Glomerular visceral epithelial cell (primary cell): Measurements from ENCODE around the gene ST6GALNAC2.
A peak's percentile ranks its signal among the peaks of the same experiment; 100 is the strongest.
"Not testable (repeated sequence)": the region's sequence is repeated elsewhere in the genome, so short reads cannot be mapped to it uniquely, and the experiment has no call there.

Experiments used
- DNase-seq: peaks from one replicate; pipeline ENCODE4 v3.0.0-alpha.2; 2016; ENCODE audit errors: extremely low spot score

The ST6GALNAC2 gene

GRCh38 chr17:76585649-76586593 lies at the start of gene ST6GALNAC2:
TSS of gene ST6GALNAC2 (minus strand) at chr17:76585860. CDS start at chr17:76585808, 52 bp downstream.
- DNase-seq = peak; percentile 69

- no peak for DNase-seq
These were observed 49.4 kb upstream of the ST6GALNAC2 start for GRCh38 chr17:76635039-76635438.

GRCh38 chr17:76633628-76634328 lies 48.1 kb upstream of the ST6GALNAC2 start:
- DNase-seq = no peak

GRCh38 chr17:76631821-76632565 lies 46.3 kb upstream of the ST6GALNAC2 start:
- DNase-seq = no peak

- DNase-seq = no peak
These were observed 44.5 kb upstream of the ST6GALNAC2 start for GRCh38 chr17:76630151-76630550.

- DNase-seq = no peak
These were observed 41.9 kb upstream of the ST6GALNAC2 start for GRCh38 chr17:76627510-76627909.

GRCh38 chr17:76626442-76626841 lies 40.8 kb upstream of the ST6GALNAC2 start:
- DNase-seq = no peak

GRCh38 chr17:76625496-76625895 lies 39.8 kb upstream of the ST6GALNAC2 start:
- no peak for DNase-seq

GRCh38 chr17:76623271-76624146 lies 37.8 kb upstream of the ST6GALNAC2 start:
- DNase-seq = peak; percentile 76

- DNase-seq = no peak
These were observed 32.2 kb upstream of the ST6GALNAC2 start for GRCh38 chr17:76617838-76618237.

- no peak for DNase-seq
These were observed 29.4 kb upstream of the ST6GALNAC2 start for GRCh38 chr17:76614912-76615617.

GRCh38 chr17:76614064-76614759 lies 28.6 kb upstream of the ST6GALNAC2 start:
- not testable (repeated sequence) for DNase-seq

- DNase-seq = no peak
These were observed 27.6 kb upstream of the ST6GALNAC2 start for GRCh38 chr17:76612977-76613851.

GRCh38 chr17:76612465-76612864 lies 26.8 kb upstream of the ST6GALNAC2 start:
- DNase-seq = no peak

GRCh38 chr17:76611758-76612157 lies 26.1 kb upstream of the ST6GALNAC2 start:
- DNase-seq = no peak

- not testable (repeated sequence) for DNase-seq
These were observed 25.6 kb upstream of the ST6GALNAC2 start for GRCh38 chr17:76611080-76611749.

GRCh38 chr17:76606685-76607084 lies 21.0 kb upstream of the ST6GALNAC2 start:
- DNase-seq = not testable (repeated sequence)

GRCh38 chr17:76601065-76601464 lies 15.4 kb upstream of the ST6GALNAC2 start:
- DNase-seq = no peak
